HEK293 (cell line): Measurements from ENCODE around the gene LTN1.

Experiments used
- CTCF ChIA-PET: fragments of 350-600 bp; formaldehyde crosslinking; extraction: SDS; loops from one replicate; lab custom pipeline; 2021; ENCODE audit warnings: antibody characterized with exemption; lab: Yijun Ruan, JAX
- POLR2A ChIA-PET: fragments of 300-600 bp; formaldehyde crosslinking; extraction: SDS; loops from one replicate; lab custom pipeline; 2020; ENCODE audit warnings: antibody characterized with exemption, inconsistent platforms; lab: Yijun Ruan, JAX
- H3K27ac ChIP-seq: fragments of 200-500 bp; sonication (Bioruptor generic); 2 replicates; pipeline ENCODE4 v1.5.1; 2014; ENCODE audit warnings: low read depth, low read length, control low read depth, inconsistent platforms; ENCODE audit errors: extremely low read depth
- H3K36me3 ChIP-seq, 2 experiments: fragments of 200-500 bp in 1 of 2; sonication (Bioruptor generic) in 1 of 2; 1 replicate in 1 of 2; 2 replicates in 1 of 2; pipeline ENCODE4 v1.5.1; 2014 to 2017; ENCODE audit warnings: inconsistent platforms in 2 of 2, low read length in 2 of 2; ENCODE audit not compliant: control insufficient read depth in 2 of 2, insufficient read depth in 1 of 2
- H3K4me1 ChIP-seq: fragments of 200-500 bp; sonication (Bioruptor generic); 2 replicates; pipeline ENCODE4 v1.5.1; 2014; ENCODE audit warnings: mild to moderate bottlenecking, low read length, inconsistent platforms; ENCODE audit not compliant: control insufficient read depth, insufficient read depth
- H3K4me3 ChIP-seq: 2 replicates; pipeline ENCODE4 v1.5.1; 2011; ENCODE audit warnings: low read depth, mild to moderate bottlenecking, control low read depth, low read length, moderate library complexity
- H3K9me3 ChIP-seq: fragments of 200-500 bp; sonication (Bioruptor generic); 2 replicates; pipeline ENCODE4 v1.5.1; 2014; ENCODE audit warnings: low read depth, low read length, inconsistent platforms; ENCODE audit not compliant: control insufficient read depth, insufficient read depth
- BCL11B ChIP-seq: fragments of 450-650 bp; formaldehyde crosslinking; IDR thresholded peaks from 2 replicates; pipeline ENCODE4 v1.5.1; 2016; ENCODE audit warnings: low read depth, missing biosample characterization, missing genetic modification characterization
- EGR2 ChIP-seq: fragments of 450-650 bp; formaldehyde crosslinking; IDR thresholded peaks from 2 replicates; pipeline ENCODE4 v1.5.1; 2016; ENCODE audit warnings: low read depth, missing biosample characterization, missing genetic modification characterization
- ELK4 ChIP-seq: IDR thresholded peaks from 2 replicates; pipeline ENCODE4 v1.6.1; 2011; ENCODE audit warnings: mild to moderate bottlenecking, low read depth, low read length, borderline replicate concordance
- PATZ1 ChIP-seq: fragments of 450-650 bp; formaldehyde crosslinking; IDR thresholded peaks from 2 replicates; pipeline ENCODE4 v1.5.1; 2016; ENCODE audit warnings: missing biosample characterization, missing genetic modification characterization
- PRDM1 ChIP-seq: fragments of 450-650 bp; formaldehyde crosslinking; IDR thresholded peaks from 2 replicates; pipeline ENCODE4; 2016; ENCODE audit warnings: missing biosample characterization, missing genetic modification characterization
- REST ChIP-seq: fragments of 450-650 bp; formaldehyde crosslinking; IDR thresholded peaks from 2 replicates; pipeline ENCODE4 v1.5.1; 2016; ENCODE audit warnings: missing biosample characterization, missing genetic modification characterization
- SALL2 ChIP-seq: fragments of 450-650 bp; formaldehyde crosslinking; IDR thresholded peaks from 2 replicates; pipeline ENCODE4 v1.5.0; 2017; ENCODE audit warnings: missing biosample characterization, mild to moderate bottlenecking, missing genetic modification characterization, borderline replicate concordance
- TSHZ1 ChIP-seq: fragments of 450-650 bp; formaldehyde crosslinking; IDR thresholded peaks from 2 replicates; pipeline ENCODE4 v1.5.1; 2016; ENCODE audit warnings: missing biosample characterization, missing genetic modification characterization, borderline replicate concordance
- ZNF10 ChIP-seq: fragments of 450-650 bp; formaldehyde crosslinking; IDR thresholded peaks from 2 replicates; pipeline ENCODE4 v1.5.1; 2017; ENCODE audit warnings: missing biosample characterization, missing genetic modification characterization
- ZNF140 ChIP-seq: fragments of 450-650 bp; formaldehyde crosslinking; IDR thresholded peaks from 2 replicates; pipeline ENCODE4 v1.5.1; 2016; ENCODE audit warnings: missing biosample characterization, missing genetic modification characterization
- ZNF157 ChIP-seq: fragments of 450-650 bp; formaldehyde crosslinking; IDR thresholded peaks from 2 replicates; pipeline ENCODE4 v1.5.1; 2016; ENCODE audit warnings: missing biosample characterization, missing genetic modification characterization
- ZNF302 ChIP-seq: fragments of 450-650 bp; formaldehyde crosslinking; IDR thresholded peaks from 2 replicates; pipeline ENCODE4 v1.5.1; 2016; ENCODE audit warnings: missing biosample characterization, missing genetic modification characterization, low read depth
- ZNF311 ChIP-seq: fragments of 450-650 bp; formaldehyde crosslinking; IDR thresholded peaks from 2 replicates; pipeline ENCODE4 v1.5.1; 2017; ENCODE audit warnings: missing biosample characterization, missing genetic modification characterization, borderline replicate concordance
- ZNF324 ChIP-seq: fragments of 450-650 bp; formaldehyde crosslinking; IDR thresholded peaks from 2 replicates; pipeline ENCODE4 v1.5.1; 2016; ENCODE audit warnings: missing biosample characterization, missing genetic modification characterization
- ZNF529 ChIP-seq: fragments of 450-650 bp; formaldehyde crosslinking; IDR thresholded peaks from 2 replicates; pipeline ENCODE4 v1.5.1; 2017; ENCODE audit warnings: missing genetic modification characterization, missing biosample characterization; ENCODE audit not compliant: insufficient replicate concordance
- ZNF530 ChIP-seq: fragments of 450-650 bp; formaldehyde crosslinking; IDR thresholded peaks from 2 replicates; pipeline ENCODE4 v1.5.1; 2016; ENCODE audit warnings: low read depth, missing biosample characterization, missing genetic modification characterization
- ZNF621 ChIP-seq: fragments of 450-650 bp; formaldehyde crosslinking; IDR thresholded peaks from 2 replicates; pipeline ENCODE4 v1.5.1; 2017; ENCODE audit warnings: missing biosample characterization, missing genetic modification characterization
- ZNF664 ChIP-seq: fragments of 450-650 bp; formaldehyde crosslinking; IDR thresholded peaks from 2 replicates; pipeline ENCODE4 v1.5.1; 2016; ENCODE audit warnings: missing biosample characterization, missing genetic modification characterization
- ZNF670 ChIP-seq: fragments of 450-650 bp; formaldehyde crosslinking; IDR thresholded peaks from 2 replicates; pipeline ENCODE4 v1.5.1; 2016; ENCODE audit warnings: missing biosample characterization, missing genetic modification characterization, low read depth
- ZNF692 ChIP-seq: fragments of 450-650 bp; formaldehyde crosslinking; IDR thresholded peaks from 2 replicates; pipeline ENCODE4 v1.5.1; 2016; ENCODE audit warnings: missing biosample characterization, missing genetic modification characterization
- TF ChIP-seq, protein P1 (sequence below): fragments of 450-650 bp; formaldehyde crosslinking; IDR thresholded peaks from 2 replicates; pipeline ENCODE4 v1.5.1; 2017; ENCODE audit warnings: missing biosample characterization, missing genetic modification characterization
- TF ChIP-seq, protein P2 (sequence below): fragments of 450-650 bp; IDR thresholded peaks from 2 replicates; pipeline ENCODE4 v1.5.1; 2018; ENCODE audit warnings: missing biosample characterization, mild to moderate bottlenecking, missing genetic modification characterization

Gene LTN1

GRCh38 chr21:28979092-28979491 is 13.6 kb downstream of the LTN1 start (continued):
- TF ChIP-seq PATZ1 (tag by site-specific recombination) (no peak), ZNF529 (tag by site-specific recombination) (no peak), ZNF692 (tag by site-specific recombination) (no peak), ZNF621 (no peak), SALL2 (tag by site-specific recombination) (no peak), ZNF157 (tag by site-specific recombination) (no peak), BCL11B (tag by site-specific recombination) (no peak), ELK4 (no peak), TSHZ1 (tag by site-specific recombination) (no peak), ZNF670 (tag by site-specific recombination) (no peak), ZNF140 (tag by site-specific recombination) (no peak), ZNF324 (tag by site-specific recombination) (no peak), ZNF664 (tag by site-specific recombination) (no peak)

DNA sequence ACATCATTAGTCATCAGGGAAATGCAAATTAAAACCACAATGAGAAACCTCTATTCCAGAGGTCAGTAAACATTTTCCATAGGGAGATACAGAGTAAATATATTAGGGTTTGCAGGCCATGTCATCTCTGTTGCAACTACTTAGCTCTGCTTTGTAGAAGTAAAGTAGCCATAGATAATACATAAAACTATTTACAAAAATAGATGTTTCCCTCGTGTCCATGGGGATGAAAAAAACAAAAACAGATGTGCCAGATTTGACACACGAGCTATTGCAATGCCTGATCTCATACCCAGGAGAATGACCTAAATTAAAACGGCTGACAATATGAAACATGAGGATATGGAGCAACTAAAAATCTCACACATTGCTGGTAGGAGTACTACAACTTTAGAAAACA is 17.3 kb downstream of the LTN1 start:
- Histone ChIP-seq H3K4me1 (no peaks in the 10 kb centered on the region), H3K4me3 (no peak overlapping the region), H3K9me3 (no peaks in the 10 kb centered on the region), H3K36me3 (peaks cover 64 to 65% of the 10 kb centered on the region in 2 experiments), H3K27ac (no peak overlapping the region)
- CTCF ChIA-PET = interaction anchor here (0.5 to 1.1 kb wide), 2 partner anchors 25 to 43 kb away, joined by 4 read pairs; no protein-coding TSS in a partner anchor
- POLR2A ChIA-PET = interaction anchor here (1.5 kb wide), 1 partner anchor 12 kb away, joined by 3 read pairs; no protein-coding TSS in a partner anchor
- TF ChIP-seq ZNF311 (tag by site-specific recombination) (no peak), PRDM1 (tag by site-specific recombination) (no peak), REST (tag by site-specific recombination) (no peak), ZNF530 (no peak), ZNF302 (no peak), EGR2 (no peak), ZNF10 (tag by site-specific recombination) (no peak)
- TF ChIP-seq, protein P1, sequence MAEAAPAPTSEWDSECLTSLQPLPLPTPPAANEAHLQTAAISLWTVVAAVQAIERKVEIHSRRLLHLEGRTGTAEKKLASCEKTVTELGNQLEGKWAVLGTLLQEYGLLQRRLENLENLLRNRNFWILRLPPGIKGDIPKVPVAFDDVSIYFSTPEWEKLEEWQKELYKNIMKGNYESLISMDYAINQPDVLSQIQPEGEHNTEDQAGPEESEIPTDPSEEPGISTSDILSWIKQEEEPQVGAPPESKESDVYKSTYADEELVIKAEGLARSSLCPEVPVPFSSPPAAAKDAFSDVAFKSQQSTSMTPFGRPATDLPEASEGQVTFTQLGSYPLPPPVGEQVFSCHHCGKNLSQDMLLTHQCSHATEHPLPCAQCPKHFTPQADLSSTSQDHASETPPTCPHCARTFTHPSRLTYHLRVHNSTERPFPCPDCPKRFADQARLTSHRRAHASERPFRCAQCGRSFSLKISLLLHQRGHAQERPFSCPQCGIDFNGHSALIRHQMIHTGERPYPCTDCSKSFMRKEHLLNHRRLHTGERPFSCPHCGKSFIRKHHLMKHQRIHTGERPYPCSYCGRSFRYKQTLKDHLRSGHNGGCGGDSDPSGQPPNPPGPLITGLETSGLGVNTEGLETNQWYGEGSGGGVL (tag by site-specific recombination) = no peak
- TF ChIP-seq, protein P2, sequence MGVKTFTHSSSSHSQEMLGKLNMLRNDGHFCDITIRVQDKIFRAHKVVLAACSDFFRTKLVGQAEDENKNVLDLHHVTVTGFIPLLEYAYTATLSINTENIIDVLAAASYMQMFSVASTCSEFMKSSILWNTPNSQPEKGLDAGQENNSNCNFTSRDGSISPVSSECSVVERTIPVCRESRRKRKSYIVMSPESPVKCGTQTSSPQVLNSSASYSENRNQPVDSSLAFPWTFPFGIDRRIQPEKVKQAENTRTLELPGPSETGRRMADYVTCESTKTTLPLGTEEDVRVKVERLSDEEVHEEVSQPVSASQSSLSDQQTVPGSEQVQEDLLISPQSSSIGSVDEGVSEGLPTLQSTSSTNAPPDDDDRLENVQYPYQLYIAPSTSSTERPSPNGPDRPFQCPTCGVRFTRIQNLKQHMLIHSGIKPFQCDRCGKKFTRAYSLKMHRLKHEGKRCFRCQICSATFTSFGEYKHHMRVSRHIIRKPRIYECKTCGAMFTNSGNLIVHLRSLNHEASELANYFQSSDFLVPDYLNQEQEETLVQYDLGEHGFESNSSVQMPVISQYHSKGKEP (tag by site-specific recombination) = no peak
